GM19043 (cell line): ENCODE data around the gene GSTM5.
A peak's percentile ranks its signal among the peaks of the same experiment; 100 is the strongest.
"Not testable (repeated sequence)": the region's sequence is repeated elsewhere in the genome, so short reads cannot be mapped to it uniquely, and the experiment has no call there.

ENCODE experiments used
- ATAC-seq: cut with Tn5 transposase; IDR thresholded peaks from one replicate; pipeline ENCODE4 v1.9.1; 2021; ENCODE audit warnings: low read depth; ENCODE audit not compliant: unreplicated experiment

Gene GSTM5

DNA sequence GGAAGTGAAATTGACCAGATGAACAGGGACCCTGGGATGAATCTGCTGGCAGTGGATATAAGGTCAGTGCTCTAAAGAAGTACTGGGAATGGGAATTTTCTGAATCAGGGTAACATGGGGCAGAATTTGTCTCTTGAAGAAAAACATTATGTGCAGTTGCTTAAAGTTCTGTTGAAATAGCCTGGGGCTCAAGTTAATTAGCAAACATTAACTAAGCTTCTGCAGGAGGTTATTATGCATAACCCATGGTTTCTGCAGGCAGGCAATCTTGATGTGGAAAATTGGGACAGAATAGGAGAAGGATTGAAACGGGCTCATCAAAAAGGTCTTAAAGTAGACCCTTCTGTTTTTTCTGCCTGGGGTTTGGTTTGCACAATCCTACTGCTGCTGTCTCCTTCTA, 14.0 kb downstream of the GSTM5 start:
- no peak for ATAC-seq

DNA sequence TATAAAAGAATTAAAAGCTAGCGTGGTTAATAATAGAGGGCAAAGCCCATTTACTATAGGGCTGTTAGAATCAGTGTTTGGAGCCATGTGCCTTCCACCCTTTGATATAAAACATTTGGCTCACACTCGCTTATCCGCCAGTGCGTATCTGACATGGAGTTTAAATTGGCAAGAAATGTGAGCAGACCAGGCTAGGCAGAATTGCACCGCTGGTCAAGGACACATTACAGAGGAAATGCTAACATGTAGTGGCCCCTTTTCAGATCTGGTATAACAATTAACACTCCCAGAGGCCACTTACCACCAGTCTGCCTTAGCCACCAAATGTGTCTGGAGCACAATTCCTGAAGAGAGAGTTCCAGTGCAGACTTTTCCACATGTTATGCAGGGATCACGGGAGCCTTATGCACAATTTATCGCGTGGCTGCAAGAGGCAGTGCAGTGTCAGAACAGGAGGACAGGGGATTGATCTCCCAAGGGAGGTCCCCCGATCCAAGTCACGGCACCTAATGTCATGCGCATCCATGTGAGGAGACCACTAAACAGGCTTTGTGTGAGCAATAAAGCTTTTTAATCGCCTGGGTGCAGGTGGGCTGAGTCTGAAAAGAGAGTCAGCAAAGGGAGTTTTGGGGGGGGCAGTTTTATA, 14.8 kb downstream of the GSTM5 start:
- ATAC-seq = no peak

DNA sequence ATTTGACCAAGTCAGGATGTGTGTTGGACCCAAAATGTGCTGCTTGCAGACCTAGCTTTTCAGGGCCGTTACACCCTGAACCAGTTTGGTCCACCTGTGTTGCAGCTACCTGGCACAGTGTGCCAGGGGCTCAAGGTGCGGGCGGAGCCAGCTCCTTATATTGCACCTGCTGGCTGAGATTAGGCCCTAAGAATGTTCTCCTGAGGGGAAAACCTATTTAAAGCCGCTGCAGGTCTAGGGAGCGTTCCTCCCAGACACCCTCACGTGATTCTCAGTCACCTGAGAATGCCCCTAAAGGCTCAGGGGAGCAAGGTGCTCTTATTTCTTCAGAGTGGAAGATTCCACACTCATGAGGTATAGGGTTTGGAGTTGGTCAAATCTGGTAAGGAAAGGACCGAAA, 16.8 kb downstream of the GSTM5 start:
- no peak for ATAC-seq

DNA sequence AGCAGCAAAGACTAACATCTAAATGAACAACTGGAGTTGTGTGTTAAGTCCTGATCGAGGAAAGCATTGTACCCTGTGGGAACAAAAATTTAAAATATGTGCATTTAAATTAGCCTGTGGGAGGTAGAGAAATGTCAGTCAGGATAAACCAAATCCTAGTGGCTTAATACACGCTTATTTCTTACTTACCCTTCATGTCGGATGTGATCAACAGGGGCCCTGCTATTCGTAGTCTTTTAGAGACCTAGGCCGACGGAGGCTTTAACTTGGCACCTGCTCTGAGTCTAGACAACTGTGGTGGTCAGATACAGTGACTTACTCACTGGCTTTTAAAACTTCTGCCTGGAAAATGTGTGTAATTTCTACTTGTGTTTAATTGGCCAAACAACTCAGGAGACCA, 18.6 kb downstream of the GSTM5 start:
- no peak for ATAC-seq

DNA sequence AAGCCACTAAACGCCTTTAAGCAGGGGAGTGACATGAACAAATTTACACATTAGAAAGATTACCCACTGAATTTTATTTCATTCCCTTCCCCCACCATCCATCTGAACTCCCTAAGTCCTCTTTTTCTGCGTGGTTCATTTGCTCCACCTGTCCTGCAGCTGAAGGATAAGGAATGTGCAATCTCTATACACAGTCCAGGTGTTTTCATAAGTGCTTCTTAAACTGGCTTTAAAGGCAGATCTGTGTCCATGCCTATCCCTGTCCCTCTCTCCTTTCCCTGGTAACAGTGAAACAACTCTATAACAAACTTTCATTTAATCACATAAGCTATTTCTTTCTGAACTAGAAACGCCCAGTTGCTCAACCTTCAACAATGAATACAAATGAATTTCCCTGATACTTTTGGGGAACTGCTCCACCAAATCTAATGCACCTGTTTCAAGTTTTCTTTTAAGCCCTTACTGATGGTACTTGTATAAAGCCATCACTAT, 20.4 kb downstream of the GSTM5 start:
- ATAC-seq = no peak

DNA sequence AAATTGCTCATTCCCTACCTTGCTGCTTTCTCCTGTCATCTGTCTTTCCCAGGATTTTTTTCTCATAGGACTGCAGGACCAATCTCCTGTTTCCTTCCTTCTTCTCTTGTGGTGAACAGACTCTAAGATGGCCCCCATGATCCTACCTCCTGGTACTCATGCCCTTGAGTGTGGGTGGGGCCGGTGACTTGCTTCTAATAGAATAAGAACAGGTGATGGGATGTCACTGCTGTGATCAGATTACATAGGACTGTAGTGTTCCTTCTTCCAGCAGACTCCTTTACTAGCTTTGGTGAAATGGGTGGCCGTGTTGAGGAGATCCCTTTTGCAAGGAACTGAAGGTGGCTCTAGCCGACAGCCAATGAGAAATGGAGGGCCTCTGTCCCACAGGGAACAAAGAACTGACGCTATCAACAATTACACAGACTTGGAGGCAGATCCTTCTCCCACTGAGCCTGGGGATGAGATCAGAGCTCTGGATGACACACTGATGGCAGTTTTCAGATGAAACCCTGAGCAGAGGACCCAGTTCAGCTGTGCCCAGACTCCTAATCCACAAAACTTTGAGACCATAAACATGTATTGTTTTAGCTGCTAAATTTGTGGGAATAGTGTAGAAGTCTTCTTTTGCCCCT, 21.3 kb downstream of the GSTM5 start:
- no peak for ATAC-seq

DNA sequence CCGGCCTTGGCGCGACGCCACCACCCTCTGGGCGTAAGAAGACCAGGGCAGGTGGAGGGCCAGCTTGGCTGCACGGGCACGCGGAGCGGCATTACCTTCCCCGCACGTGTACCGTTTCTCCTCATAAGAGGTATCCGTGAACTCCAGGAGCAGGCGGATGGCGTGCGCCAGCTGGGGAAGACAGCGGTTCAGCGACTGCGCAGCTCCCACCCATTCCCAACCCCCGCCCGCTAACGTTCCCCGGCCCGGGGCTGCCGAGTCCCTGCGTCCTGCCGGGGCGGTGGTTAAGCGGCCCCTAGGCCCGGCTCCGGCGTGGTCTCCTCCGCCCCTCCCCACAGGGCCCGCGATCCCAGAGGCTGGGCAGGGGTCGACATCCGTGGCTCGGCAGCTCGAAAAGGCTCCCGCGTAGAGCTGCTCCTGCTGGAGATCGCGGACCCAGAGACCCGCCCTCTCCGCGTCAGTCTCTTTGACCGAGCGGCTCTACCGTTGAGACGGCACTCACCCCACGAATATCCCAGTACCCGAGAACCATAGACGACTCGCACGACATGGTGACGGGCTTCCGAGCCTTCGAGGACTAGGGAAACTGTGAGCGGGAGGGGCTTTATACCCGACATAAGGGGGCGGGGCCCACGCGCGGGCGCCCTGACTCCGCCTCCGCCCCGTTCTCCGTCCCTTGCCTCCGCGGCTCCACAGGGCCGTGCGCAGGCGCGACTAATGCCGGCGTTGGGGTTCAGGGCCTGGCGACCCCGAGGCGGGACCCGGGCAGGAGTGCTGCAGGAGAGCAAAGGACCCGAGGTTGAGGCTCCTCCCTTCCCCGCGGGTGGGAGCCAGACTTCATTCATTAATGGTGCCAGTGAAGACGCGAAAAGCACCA, 27.9 kb downstream of the GSTM5 start:
- peak; percentile 64 for ATAC-seq

DNA sequence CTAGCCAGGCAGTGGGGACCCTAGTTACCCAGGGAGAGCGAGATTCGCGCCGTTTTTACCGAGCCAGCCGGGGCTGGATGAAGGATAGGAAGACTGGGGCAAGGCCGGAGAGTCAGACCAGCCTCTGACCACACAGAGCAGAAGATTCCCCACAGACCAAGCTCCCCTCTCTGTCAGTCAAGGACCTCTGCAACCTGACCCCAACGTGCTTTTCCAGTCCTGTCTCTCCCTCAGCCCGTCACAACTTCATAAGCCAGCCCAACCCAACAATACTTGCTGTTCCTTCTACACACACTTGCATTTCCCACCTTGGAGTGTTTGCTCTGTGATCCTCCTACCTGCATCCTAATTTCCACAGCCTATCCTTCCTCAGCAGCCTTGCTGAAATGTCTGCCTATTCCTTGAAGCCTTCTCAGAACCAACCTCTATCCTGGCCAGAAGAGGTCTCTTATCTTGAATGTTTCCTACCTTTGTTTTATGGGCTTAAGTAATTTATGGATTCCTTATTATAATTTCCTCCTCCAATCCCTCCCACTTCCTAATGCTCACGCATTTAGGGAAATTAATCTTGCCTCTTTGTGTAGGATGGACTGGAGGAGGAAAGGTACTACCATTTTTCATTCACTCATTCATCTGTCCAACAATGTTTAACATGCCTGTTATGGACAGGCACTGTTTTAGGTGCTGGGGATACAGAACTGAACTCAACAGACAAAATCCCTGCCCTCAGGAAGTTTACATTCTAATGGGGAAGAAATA, 28.7 kb downstream of the GSTM5 start, which contains the start of gene GSTM3:
Gene GSTM3, minus strand, starts transcription at position 424 of the 759 bp plus-strand sequence. CDS start 751 bp downstream, outside the sequence.
- no peak for ATAC-seq

DNA sequence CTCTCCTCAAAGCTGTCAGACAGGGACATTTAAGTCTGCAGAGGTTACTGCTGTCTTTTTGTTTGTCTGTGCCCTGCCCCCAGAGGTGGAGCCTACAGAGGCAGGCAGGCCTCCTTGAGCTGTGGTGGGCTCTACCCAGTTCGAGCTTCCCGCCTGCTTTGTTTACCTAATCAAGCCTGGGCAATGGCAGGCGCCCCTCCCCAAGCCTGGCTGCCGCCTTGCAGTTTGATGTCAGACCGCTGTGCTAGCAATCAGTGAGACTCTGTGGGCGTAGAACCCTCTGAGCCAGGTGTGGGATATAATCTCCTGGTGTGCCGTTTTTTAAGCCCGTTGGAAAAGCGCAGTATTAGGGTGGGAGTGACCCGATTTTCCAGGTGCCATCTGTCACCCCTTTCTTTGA, 36.3 kb downstream of the GSTM5 start:
- ATAC-seq = not testable (repeated sequence)

DNA sequence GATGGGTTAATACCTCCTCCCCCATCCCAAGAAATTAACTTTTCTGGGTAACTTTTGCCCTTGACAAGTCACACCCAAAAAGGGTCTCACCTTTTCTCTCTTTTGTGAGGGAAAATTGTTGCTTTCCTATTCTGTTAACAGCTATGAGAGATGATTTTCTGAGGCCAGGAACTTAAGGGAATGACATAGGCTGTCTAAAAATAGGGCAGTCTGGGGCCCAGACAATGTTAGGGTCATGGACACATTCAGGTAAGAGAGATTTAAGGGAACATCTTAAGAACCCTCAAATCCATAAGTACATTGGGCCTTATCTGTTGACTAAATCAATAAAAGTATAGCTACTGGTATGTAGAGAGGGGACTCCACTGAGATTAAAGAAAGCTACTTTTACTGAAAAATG, 37.2 kb downstream of the GSTM5 start:
- ATAC-seq = no peak

DNA sequence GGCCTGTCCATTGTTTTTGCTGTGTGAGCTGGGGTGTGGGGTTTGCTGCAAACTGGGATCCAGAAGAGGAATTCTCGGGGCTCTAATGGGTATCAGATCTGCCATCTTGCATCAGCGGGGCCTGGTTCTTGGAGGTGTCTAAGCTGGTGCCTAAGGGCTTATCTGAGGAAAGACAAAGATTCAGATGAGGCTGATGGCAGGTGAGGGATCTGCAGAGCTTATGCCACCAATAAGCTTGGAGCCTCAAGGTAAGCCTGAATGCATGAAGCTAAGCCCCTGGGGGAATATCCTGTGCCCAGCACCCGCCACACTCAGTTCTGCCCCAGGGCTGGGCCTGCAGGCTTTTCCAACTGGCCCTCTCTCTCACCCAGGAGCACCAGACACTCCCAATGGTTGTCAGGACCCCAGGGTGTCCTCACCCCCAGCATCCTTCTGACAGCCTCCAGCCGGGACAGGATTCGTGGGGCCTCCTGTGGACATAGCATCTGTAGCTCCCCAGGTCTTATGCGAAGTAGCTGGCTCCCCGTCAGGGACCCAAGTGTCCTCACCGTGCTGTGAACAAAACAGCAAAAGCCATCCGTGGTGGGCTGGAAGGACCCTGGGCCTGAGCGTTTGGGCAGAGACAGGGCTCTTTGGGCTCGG, 38.3 kb downstream of the GSTM5 start:
- ATAC-seq = no peak

DNA sequence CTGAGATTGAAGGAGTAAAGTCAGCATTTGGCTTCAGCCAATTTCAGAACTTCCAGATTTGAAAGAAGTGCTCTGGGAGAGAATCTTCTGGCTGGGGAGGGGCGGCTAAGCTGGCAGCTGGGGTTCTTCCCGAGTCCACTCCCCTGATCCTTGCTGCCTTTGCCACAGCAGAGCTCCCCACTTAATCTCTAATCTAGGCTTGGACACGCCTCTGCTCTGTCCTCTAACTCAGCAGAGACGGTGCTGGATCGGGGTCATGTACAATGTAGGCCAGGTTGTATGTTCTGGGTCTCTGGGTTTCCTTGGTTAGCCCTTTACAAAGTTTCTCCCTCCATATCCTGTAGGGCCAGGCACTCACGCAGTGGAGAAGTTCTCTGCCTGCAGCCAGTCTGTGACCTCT, 38.9 kb downstream of the GSTM5 start:
- ATAC-seq = no peak

DNA sequence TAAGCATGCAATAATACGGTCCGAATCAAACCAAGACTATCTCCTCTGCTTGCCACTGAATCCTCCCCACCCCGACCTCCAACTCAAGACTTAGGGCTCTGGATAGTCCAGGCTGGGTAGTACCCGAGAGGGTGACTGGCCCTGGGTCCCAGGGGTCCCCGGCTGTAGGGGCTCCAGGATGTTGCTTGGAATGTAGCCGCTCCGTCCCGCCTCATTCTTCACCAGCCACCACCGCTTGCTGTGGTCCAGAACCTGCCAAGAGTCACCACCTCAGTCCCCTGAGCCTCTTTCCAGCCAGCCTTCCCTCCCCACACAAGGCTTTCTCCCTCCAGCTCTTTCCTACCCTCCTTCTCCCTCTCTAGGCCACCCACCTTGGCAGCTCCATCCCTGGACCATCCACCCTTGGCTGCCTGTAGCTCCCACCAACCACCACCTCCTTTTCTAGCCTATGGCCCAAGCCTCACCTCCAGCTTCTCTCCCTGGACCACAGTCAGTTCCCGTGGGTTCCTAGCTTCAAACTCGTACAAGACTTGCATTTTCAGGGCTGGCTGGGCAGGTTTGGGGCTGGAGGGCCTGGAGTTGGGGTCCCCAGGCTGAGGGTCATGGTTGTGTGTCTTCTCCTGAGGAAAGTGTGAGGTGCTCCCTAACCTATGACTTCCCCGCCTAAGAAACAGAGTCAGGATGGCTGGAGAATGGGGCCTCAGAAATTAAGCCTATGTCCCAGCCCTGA, 39.6 kb downstream of the GSTM5 start:
- no peak for ATAC-seq

DNA sequence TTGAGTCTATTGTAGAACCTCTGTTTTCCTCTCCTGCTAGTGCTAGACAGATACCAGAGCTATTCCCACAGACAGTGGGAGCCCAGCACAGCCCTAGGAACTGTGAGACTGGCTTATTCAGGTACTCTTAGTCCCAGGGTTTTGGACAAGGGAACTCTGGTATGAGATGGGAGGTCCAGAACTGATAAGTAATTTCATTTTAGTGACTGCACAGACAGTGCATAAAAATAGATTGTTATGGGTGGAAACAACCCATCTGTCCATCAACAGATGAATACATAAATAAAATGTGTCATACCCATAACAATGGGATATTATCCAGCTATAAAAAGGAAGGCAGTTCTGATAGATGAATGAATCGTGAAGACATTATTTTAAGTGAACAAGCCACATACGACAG, 42.7 kb downstream of the GSTM5 start:
- ATAC-seq = no peak

DNA sequence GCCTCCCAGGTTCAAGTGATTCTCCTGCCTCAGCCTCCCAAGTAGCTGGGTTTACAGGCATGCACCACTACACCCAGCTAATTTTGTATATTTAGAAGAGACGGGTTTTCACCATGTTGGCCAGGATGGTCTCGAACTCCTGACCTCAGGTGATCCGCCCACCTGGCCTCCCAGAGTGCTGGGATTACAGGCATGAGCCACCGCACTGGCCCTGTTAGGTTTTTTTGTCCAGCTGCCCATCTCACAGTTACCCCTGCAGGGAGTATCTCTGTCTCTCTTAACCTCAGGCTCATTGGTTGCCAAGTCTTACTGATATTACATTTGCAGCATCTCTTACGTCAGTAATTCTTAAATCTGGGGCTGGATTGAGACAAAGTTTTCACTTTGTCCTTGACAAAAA, 44.3 kb downstream of the GSTM5 start:
- not testable (repeated sequence) for ATAC-seq

DNA sequence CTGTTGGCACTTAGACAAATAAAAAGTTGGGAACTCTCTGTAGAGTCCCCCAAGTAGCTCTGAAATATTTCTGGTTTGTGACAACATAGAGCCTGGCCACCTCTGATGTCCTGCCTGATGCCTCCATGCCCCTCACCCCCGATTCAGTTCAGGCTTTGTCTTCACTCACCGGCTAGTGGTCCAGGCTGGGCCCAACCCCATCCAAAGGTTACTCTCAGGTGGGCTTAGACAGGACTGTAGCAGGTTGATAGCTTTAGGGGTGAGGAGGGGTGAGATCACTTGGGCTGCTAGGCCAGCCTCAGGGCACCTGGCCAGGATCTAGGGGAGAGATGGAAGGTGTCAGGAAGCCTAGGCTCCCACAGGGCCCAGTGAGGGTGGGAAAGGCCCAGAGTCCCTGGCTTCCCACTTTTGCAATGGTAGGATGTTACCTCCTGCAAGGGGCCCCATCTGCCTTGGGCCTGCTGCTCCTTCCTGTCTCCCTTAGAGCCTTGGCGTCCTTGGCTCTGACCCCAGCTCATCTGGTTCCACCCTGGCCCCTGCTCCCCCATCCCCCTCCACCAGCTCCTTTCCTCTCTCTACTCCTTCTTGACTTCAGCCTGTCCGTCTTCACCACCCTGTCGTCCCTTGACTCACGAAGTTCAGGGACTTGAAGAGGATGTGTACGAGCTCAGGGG, 44.9 kb downstream of the GSTM5 start:
- no peak for ATAC-seq

DNA sequence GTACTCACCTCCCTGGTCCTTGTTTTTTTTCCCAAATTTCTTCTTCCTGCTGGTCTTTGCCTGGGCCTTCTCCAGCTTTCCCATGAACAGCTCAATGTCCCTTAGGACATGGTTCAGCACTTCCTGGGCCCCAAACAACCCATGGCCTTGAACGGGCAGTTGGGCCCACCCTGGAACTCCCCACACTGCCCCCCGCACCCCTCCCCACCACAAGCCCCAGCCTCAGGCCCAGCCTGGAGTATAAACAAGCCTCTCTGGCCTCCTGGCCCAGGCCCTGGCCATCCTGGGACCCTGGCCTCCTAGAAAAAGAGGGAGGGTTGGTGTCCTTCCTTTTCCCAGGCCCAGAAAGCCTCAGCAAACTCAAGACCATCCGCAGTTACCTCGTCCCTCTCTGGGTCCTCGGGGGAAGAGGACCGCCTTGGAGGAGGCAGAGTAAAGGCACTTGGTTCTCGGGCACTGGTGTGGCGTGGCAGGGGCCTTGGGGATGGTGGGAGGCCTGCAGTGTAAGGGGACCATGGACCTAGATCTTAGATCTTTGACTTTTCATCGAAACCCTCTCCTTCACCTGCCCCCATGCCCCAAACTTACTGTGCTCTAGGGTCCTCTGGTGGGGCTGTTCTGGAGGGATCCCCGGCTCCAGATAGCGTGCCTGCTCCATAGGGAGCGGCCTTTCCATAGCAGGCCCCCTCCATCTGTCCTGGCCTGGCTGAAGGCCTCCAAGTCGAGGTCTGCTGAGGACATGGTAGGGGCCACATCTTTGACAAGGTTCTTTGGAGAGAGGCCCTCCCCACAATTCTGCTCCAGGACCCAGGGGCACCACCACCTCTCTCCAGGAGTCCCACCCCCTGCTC, 46.1 kb downstream of the GSTM5 start:
- no peak for ATAC-seq
